A204.1 (cell line): ENCODE results near the gene LAMTOR4.
"Not testable (repeated sequence)": the region's sequence is repeated elsewhere in the genome, so short reads cannot be mapped to it uniquely, and the experiment has no call there.

ENCODE experiments used
- FAIRE-seq: peaks from 2 replicates; lab custom pipeline; 2012; peaks lifted over from hg19 to GRCh38; lab: Jason Lieb, UNC

The LAMTOR4 gene

GRCh38 chr7:100122568-100122967 is 26.1 kb upstream of the LAMTOR4 start:
- no peak for FAIRE-seq

- no peak for FAIRE-seq
These were observed 24.2 kb upstream of the LAMTOR4 start for GRCh38 chr7:100124301-100125230.

GRCh38 chr7:100126239-100126930 is 22.3 kb upstream of the LAMTOR4 start:
- FAIRE-seq: no peak

- no peak for FAIRE-seq
These were observed 21.5 kb upstream of the LAMTOR4 start, which contains the start of gene MBLAC1 for GRCh38 chr7:100126931-100127865. TSS of gene MBLAC1 (plus strand) at chr7:100126967. CDS start at chr7:100127396, 429 bp downstream.

GRCh38 chr7:100127866-100128636 is 20.7 kb upstream of the LAMTOR4 start:
- FAIRE-seq: no peak

- no peak for FAIRE-seq
These were observed 20.1 kb upstream of the LAMTOR4 start for GRCh38 chr7:100128637-100128963.

- not testable (repeated sequence) for FAIRE-seq
These were observed 18.5 kb upstream of the LAMTOR4 start for GRCh38 chr7:100130220-100130607.

- FAIRE-seq: no peak
These were observed 17.9 kb upstream of the LAMTOR4 start for GRCh38 chr7:100130608-100131453.

- no peak for FAIRE-seq
These were observed 16.6 kb upstream of the LAMTOR4 start for GRCh38 chr7:100132126-100132525.

- FAIRE-seq: no peak
These were observed 16.0 kb upstream of the LAMTOR4 start for GRCh38 chr7:100132697-100133151.

GRCh38 chr7:100137851-100138760 is 10.6 kb upstream of the LAMTOR4 start:
- no peak for FAIRE-seq

- no peak for FAIRE-seq
These were observed 7.2 kb upstream of the LAMTOR4 start for GRCh38 chr7:100141555-100141949.

GRCh38 chr7:100142461-100142860 is 6.3 kb upstream of the LAMTOR4 start:
- FAIRE-seq: no peak

- not testable (repeated sequence) for FAIRE-seq
These were observed 2.4 kb upstream of the LAMTOR4 start for GRCh38 chr7:100146350-100146749.

GRCh38 chr7:100147278-100147677 is 1.4 kb upstream of the LAMTOR4 start:
- FAIRE-seq: no peak

GRCh38 chr7:100148225-100148558 is 526 bp upstream of the LAMTOR4 start:
- no peak for FAIRE-seq

GRCh38 chr7:100152404-100152803 is 3.7 kb downstream of the LAMTOR4 start:
- FAIRE-seq: no peak

GRCh38 chr7:100152937-100153666 is 4.4 kb downstream of the LAMTOR4 start:
- no peak for FAIRE-seq
